ENCODE results near the gene TEAD1. TPM values are rescaled to one million over a fixed set of nuclear protein-coding genes. Genes with fewer than 3 reads are reported as not detected.

Gene TEAD1
- total and polyA plus RNA-seq, 10 of the 15 experiments (the other 5 are each of a cell fraction or from before 2014, with no cell fraction given): 0.01 to 0.59 (median 0.04) TPM; not detected in 6

GRCh38 chr11:12642806-12643428 is 31.3 kb upstream of the TEAD1 start:
- no TSS peak for BruUV-seq (replicated peaks)
- SMC1A ChIA-PET (ENCODE audit: uncharacterized antibody, unreplicated experiment): interaction anchor here (0.6 to 0.9 kb wide), 2 partner anchors 11 to 137 kb away, joined by 3 read pairs; no protein-coding TSS in a partner anchor

More at GRCh38 chr11:12642806-12643428, 31.3 kb upstream of the TEAD1 start:
- CTCF ChIA-PET: no interaction called here
- no peaks in the 10 kb centered on the region for H3K36me3 ChIP-seq (ENCODE audit: control insufficient read depth in 2 of 2, insufficient read depth in 2 of 2, low read length in 1 of 2)
- 21% methylated on average over 6 of the region's 6 CpGs for WGBS (ENCODE audit: insufficient coverage, insufficient replicate concordance, low lambda C conversion rate, missing lambda C conversion rate)
- H3K9me3 ChIP-seq (replicated peaks; ENCODE audit: control insufficient read depth, insufficient read depth, low read length): no peaks in the 10 kb centered on the region
- TF ChIP-seq SRF (IDR thresholded peaks at IDR 0.05; ENCODE audit: low read depth in 2 of 2, low read length in 2 of 2) (no peak), MTA3 (IDR thresholded peaks at IDR 0.05; ENCODE audit: borderline replicate concordance, low read length) (no peak), MXI1 (IDR thresholded peaks at IDR 0.05; ENCODE audit: low read depth, low read length) (no peak), E4F1 (IDR thresholded peaks at IDR 0.05; ENCODE audit: borderline replicate concordance, partially characterized antibody) (no peak), CREB1 (IDR thresholded peaks at IDR 0.05; ENCODE audit: low read depth) (no peak), JUND (IDR thresholded peaks at IDR 0.05; ENCODE audit: low read depth, low read length) (no peak), BRCA1 (IDR thresholded peaks at IDR 0.05; ENCODE audit: low read depth, low read length) (no peak), FOS (IDR thresholded peaks at IDR 0.05; ENCODE audit: borderline replicate concordance, extremely low read depth, insufficient read length) (no peak), ATF2 (IDR thresholded peaks at IDR 0.05; ENCODE audit: low read length) (no peak), GATAD2B (conservative IDR thresholded peaks at IDR 0.05; ENCODE audit: low read depth) (no peak), ATF3 (IDR thresholded peaks at IDR 0.05; ENCODE audit: borderline replicate concordance, extremely low read depth, low read depth, low read length) (no peak), BCL11A (IDR thresholded peaks at IDR 0.05; ENCODE audit: low read depth, low read length) (no peak), ZNF217 (IDR thresholded peaks at IDR 0.05) (no peak)
- FAIRE-seq (no peak), DNase-seq (ENCODE audit: low read depth, low spot score) (no peak), ATAC-seq (no peak)
- no peak overlapping the region for H3K9ac ChIP-seq (ENCODE audit: control insufficient read depth, insufficient read depth, low read length)
- no peak overlapping the region for H3K27ac ChIP-seq (ENCODE audit: control insufficient read depth, insufficient read depth)
- POLR2A ChIA-PET: interaction anchor here (0.6 kb wide), 1 partner anchor 64 kb away, joined by 5 read pairs; no protein-coding TSS in a partner anchor
- RAD21 ChIA-PET (ENCODE audit: unreplicated experiment): no interaction called here
- no peak overlapping the region for H3K4me3 ChIP-seq
- no peak overlapping the region for H2AFZ ChIP-seq (ENCODE audit: control insufficient read depth, low read depth, low read length)
- no peaks in the 10 kb centered on the region for H3K4me1 ChIP-seq (ENCODE audit: control insufficient read depth, insufficient read depth, low read length)
- H3K27me3 ChIP-seq (replicated peaks in 1 of 2; ENCODE audit: control insufficient read depth in 2 of 2, insufficient read depth in 2 of 2, low read length in 1 of 2): no peaks in the 10 kb centered on the region
- in situ Hi-C loops (cut with MboI): no loop called here
- intact Hi-C loops (cut with micrococcal nuclease; ENCODE audit: unreplicated experiment): no loop called here
- H3K79me2 ChIP-seq (ENCODE audit: control insufficient read depth, insufficient read depth, low read length): no peaks in the 10 kb centered on the region
- H4K20me1 ChIP-seq (ENCODE audit: control insufficient read depth, insufficient read depth): no peaks in the 10 kb centered on the region
- no peak overlapping the region for H3K4me2 ChIP-seq (ENCODE audit: control insufficient read depth, insufficient read depth)
